Neural progenitor cell (in vitro differentiated cells): ENCODE results near the gene TMEM114. TPM values are rescaled to one million over a fixed set of nuclear protein-coding genes. Genes with fewer than 3 reads are reported as not detected.

ENCODE experiments used
- DNase-seq: peaks from one replicate; pipeline ENCODE4 v3.0.0-alpha.2; 2016; ENCODE audit warnings: low spot score
- H2AFZ ChIP-seq: fragments of 200-600 bp; sonication (generic); replicated peaks from 2 replicates; pipeline ENCODE4 v1.6.1; 2016; ENCODE audit warnings: antibody characterized with exemption
- H3F3A ChIP-seq: fragments of 200-600 bp; sonication (generic); 2 replicates; pipeline ENCODE4 v1.6.1; 2016; ENCODE audit warnings: antibody characterized with exemption, low read depth
- H3K27ac ChIP-seq: fragments of 200-600 bp; sonication (generic); 2 replicates; pipeline ENCODE4 v1.5.1; 2016; ENCODE audit warnings: mild to moderate bottlenecking
- H3K27me3 ChIP-seq: fragments of 200-600 bp; sonication (generic); 2 replicates; pipeline ENCODE4 v1.6.1; 2016; ENCODE audit warnings: mild to moderate bottlenecking, moderate library complexity
- H3K36me3 ChIP-seq: fragments of 200-600 bp; sonication (generic); 2 replicates; pipeline ENCODE4 v1.5.1; 2016
- H3K4me1 ChIP-seq: fragments of 200-600 bp; sonication (generic); 2 replicates; pipeline ENCODE4 v1.6.1; 2016; ENCODE audit warnings: mixed run types
- H3K4me2 ChIP-seq: fragments of 200-600 bp; sonication (generic); 2 replicates; pipeline ENCODE4 v1.6.1; 2016
- H3K4me3 ChIP-seq: fragments of 200-600 bp; sonication (generic); 2 replicates; pipeline ENCODE4 v1.5.1; 2016
- H3K79me2 ChIP-seq: fragments of 200-600 bp; sonication (generic); 2 replicates; pipeline ENCODE4 v1.6.1; 2016; ENCODE audit warnings: low read depth
- H3K9ac ChIP-seq: fragments of 200-600 bp; sonication (generic); 2 replicates; pipeline ENCODE4 v1.6.1; 2016
- H3K9me3 ChIP-seq: fragments of 200-600 bp; sonication (generic); 2 replicates; pipeline ENCODE4 v1.5.1; 2016; ENCODE audit warnings: low read depth
- H4K20me1 ChIP-seq: fragments of 200-600 bp; sonication (generic); 2 replicates; pipeline ENCODE4 v1.6.1; 2016; ENCODE audit warnings: low read depth
- H3K27ac Mint-ChIP-seq: 3 replicates; pipeline ENCODE4 v1.8.0; 2021; ENCODE audit warnings: mixed read lengths
- H3K27me3 Mint-ChIP-seq: 2 replicates; pipeline ENCODE4 v1.8.0; 2022; ENCODE audit warnings: low read depth, mild to moderate bottlenecking, inconsistent platforms, moderate library complexity, mixed read lengths; ENCODE audit not compliant: insufficient read depth
- H3K36me3 Mint-ChIP-seq: 3 replicates; pipeline ENCODE4 v1.8.0; 2021; ENCODE audit warnings: mixed read lengths
- H3K4me1 Mint-ChIP-seq: 3 replicates; pipeline ENCODE4 v1.8.0; 2021; ENCODE audit warnings: mixed read lengths
- H3K4me3 Mint-ChIP-seq: 3 replicates; pipeline ENCODE4 v1.8.0; 2021; ENCODE audit warnings: mild to moderate bottlenecking, moderate library complexity, mixed read lengths
- H3K9me3 Mint-ChIP-seq: 3 replicates; pipeline ENCODE4 v1.8.0; 2020; ENCODE audit warnings: mixed read lengths
- EZH2 ChIP-seq: fragments of 200-600 bp; sonication (generic); IDR thresholded peaks from 2 replicates; pipeline ENCODE4 v1.6.1; 2017; ENCODE audit warnings: antibody characterized with exemption, mild to moderate bottlenecking, moderate library complexity
- EZH2phosphoT487 ChIP-seq: fragments of 200-600 bp; sonication (generic); IDR thresholded peaks from 2 replicates; pipeline ENCODE4 v1.6.1; 2017; ENCODE audit warnings: antibody characterized with exemption
- total RNA-seq: library from RNA; depleted of rRNA; stranded (reverse); fragments of >200 nt; gene quantifications from 2 replicates; pipeline ENCODE4 v1.2.3, GENCODE V29; 2015; ENCODE audit warnings: low replicate concordance
- TF ChIP-seq, protein P1 (sequence below): fragments of 200-600 bp; sonication (generic); IDR thresholded peaks from 2 replicates; pipeline ENCODE4 v1.5.1; 2017; ENCODE audit warnings: antibody characterized with exemption, mild to moderate bottlenecking

TMEM114 gene
- total RNA-seq, 1 donor from 2014 or later, result not detected

DNA sequence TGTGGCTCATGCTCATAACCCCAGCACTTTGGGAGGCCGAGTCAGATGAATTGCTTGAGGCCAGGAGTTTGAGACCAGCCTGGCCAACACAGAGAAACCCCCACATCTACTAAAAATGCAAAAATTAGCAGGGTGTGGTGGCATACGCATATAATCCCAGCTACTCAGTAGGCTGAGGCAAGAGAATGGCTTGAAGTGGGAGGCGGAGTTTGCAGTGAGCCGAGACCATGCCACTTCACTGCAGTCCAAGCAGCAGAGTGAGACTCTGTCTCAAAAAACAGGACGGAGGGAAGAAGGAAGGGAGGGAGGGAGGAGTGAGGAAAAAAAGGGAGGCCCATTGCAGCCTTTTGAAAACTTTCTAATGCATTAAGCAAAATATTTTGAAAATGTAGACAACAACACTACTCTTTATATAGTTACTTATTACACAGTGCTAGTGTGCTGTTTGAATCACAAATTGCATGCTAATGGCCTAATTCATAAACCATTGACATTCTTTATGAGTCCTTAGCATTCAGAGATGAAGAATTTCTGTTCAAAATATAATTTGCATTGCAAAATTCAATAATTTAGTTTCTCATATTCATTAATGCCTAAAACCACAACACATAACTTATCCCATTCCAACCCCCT is 59.4 kb downstream of the TMEM114 start:
- Mint-ChIP-seq H3K4me3 (no peak overlapping the region), H3K36me3 (no peaks in the 10 kb centered on the region), H3K27me3 (peaks cover 6% of the 10 kb centered on the region), H3K9me3 (peaks cover 3% of the 10 kb centered on the region), H3K4me1 (peaks cover 8% of the 10 kb centered on the region), H3K27ac (no peak overlapping the region)
- Histone ChIP-seq H3K27ac (no peak overlapping the region), H3F3A (no peaks in the 10 kb centered on the region), H3K4me3 (no peak overlapping the region), H3K9ac (no peak overlapping the region), H3K36me3 (no peaks in the 10 kb centered on the region), H3K4me2 (no peak overlapping the region), H3K27me3 (no peaks in the 10 kb centered on the region), H3K79me2 (no peaks in the 10 kb centered on the region), H3K4me1 (peaks cover 6% of the 10 kb centered on the region), H2AFZ (no peak overlapping the region), H4K20me1 (no peaks in the 10 kb centered on the region), H3K9me3 (no peaks in the 10 kb centered on the region)
- TF ChIP-seq, protein P1, sequence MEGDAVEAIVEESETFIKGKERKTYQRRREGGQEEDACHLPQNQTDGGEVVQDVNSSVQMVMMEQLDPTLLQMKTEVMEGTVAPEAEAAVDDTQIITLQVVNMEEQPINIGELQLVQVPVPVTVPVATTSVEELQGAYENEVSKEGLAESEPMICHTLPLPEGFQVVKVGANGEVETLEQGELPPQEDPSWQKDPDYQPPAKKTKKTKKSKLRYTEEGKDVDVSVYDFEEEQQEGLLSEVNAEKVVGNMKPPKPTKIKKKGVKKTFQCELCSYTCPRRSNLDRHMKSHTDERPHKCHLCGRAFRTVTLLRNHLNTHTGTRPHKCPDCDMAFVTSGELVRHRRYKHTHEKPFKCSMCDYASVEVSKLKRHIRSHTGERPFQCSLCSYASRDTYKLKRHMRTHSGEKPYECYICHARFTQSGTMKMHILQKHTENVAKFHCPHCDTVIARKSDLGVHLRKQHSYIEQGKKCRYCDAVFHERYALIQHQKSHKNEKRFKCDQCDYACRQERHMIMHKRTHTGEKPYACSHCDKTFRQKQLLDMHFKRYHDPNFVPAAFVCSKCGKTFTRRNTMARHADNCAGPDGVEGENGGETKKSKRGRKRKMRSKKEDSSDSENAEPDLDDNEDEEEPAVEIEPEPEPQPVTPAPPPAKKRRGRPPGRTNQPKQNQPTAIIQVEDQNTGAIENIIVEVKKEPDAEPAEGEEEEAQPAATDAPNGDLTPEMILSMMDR, result no peak
- no peak for TF ChIP-seq EZH2phosphoT487
- TF ChIP-seq EZH2, result no peak
- DNase-seq, result no peak

DNA sequence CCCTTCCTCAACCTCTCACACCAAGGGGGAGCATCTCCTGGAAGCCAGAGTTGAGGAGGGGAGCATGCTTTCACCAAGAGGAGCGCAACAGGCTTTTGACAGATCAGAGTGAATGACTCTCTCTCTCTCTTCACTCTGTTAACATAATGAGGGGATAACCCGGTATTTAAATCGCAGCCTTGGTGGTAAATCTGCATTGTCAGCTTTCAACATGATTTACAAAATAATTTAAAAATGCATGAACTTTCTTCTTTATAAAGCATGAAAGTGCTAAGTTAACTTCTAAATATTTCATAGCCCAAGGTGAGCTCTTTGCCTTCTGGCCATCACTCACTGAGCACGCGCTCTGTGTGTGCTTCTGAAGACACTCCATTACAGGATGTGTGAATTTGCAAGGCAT is 61.8 kb downstream of the TMEM114 start:
- TF ChIP-seq EZH2phosphoT487 (no peak), EZH2 (no peak)
- TF ChIP-seq, protein P1, result no peak
- Histone ChIP-seq H2AFZ (no peak overlapping the region), H3K27me3 (no peaks in the 10 kb centered on the region), H3K36me3 (no peaks in the 10 kb centered on the region), H3K4me3 (no peak overlapping the region), H3K4me2 (no peak overlapping the region), H4K20me1 (no peaks in the 10 kb centered on the region), H3K27ac (no peak overlapping the region), H3F3A (no peaks in the 10 kb centered on the region), H3K79me2 (no peaks in the 10 kb centered on the region), H3K4me1 (peaks cover 6% of the 10 kb centered on the region), H3K9me3 (no peaks in the 10 kb centered on the region), H3K9ac (no peak overlapping the region)
- no peaks in the 10 kb centered on the region for H3K36me3 Mint-ChIP-seq
- no peak overlapping the region for H3K27ac Mint-ChIP-seq
- peaks cover 1% of the 10 kb centered on the region for H3K9me3 Mint-ChIP-seq
- no peak overlapping the region for H3K4me3 Mint-ChIP-seq
- H3K4me1 Mint-ChIP-seq, result peaks cover 8% of the 10 kb centered on the region
- DNase-seq, result no peak
- H3K27me3 Mint-ChIP-seq, result peaks cover 9% of the 10 kb centered on the region

DNA sequence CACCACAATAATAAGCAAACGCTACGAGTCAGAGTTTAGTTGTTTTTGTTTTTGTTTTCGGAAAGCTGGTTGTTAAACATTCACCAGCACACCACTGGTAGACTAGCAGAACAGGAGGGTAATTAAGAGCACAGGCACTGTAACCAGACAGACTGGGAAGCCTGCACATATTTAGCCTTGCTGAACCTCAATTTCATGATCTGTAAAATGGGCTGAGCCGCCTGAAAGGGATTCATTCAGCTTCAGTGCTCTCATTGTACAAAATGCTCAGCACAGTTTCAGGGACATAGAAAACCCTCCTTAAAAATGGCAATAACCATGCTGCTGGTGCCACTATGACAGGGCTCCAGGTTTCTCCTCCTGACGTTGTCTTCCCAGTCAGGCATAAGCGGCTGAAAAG is 66.4 kb downstream of the TMEM114 start:
- Histone ChIP-seq H3F3A (no peaks in the 10 kb centered on the region), H3K9ac (no peak overlapping the region), H3K4me3 (no peak overlapping the region), H3K27me3 (no peaks in the 10 kb centered on the region), H3K9me3 (no peaks in the 10 kb centered on the region), H3K27ac (no peak overlapping the region), H3K4me1 (peaks cover 6% of the 10 kb centered on the region), H3K79me2 (no peaks in the 10 kb centered on the region), H3K4me2 (no peak overlapping the region), H3K36me3 (no peaks in the 10 kb centered on the region), H4K20me1 (no peaks in the 10 kb centered on the region), H2AFZ (no peak overlapping the region)
- Mint-ChIP-seq H3K27me3 (peaks cover 6% of the 10 kb centered on the region), H3K36me3 (no peaks in the 10 kb centered on the region), H3K9me3 (no peaks in the 10 kb centered on the region), H3K27ac (no peak overlapping the region), H3K4me1 (peaks cover 10% of the 10 kb centered on the region), H3K4me3 (no peak overlapping the region)
- no peak for TF ChIP-seq EZH2
- TF ChIP-seq EZH2phosphoT487, result no peak
- TF ChIP-seq, protein P1, result no peak
- no peak for DNase-seq
